Transverse colon (tissue), 4 donors: ENCODE measurements around the gene HOXA6. TPM values are rescaled to one million over a fixed set of nuclear protein-coding genes. Genes with fewer than 3 reads are reported as not detected.

Experiments
- DNase-seq: peaks from one replicate; pipeline ENCODE4 v3.0.0-alpha.2; 2019
- H3K27ac ChIP-seq, 4 donors: fragments of 200-600 bp; sonication (generic); 2 replicates each; pipeline ENCODE4 v1.5.1; 2016 to 2018; ENCODE audit warnings: inconsistent platforms in 4 of 4
- H3K27me3 ChIP-seq: fragments of 200-600 bp; sonication (generic); 2 replicates; pipeline ENCODE4 v1.5.1; 2017; ENCODE audit warnings: inconsistent platforms
- H3K36me3 ChIP-seq, 4 donors: fragments of 200-600 bp; sonication (generic); 2 replicates each; pipeline ENCODE4 v1.5.1; 2017 to 2019; ENCODE audit warnings: inconsistent platforms in 4 of 4
- H3K4me1 ChIP-seq, 4 donors: fragments of 200-600 bp; sonication (generic); 2 replicates each; pipeline ENCODE4 v1.5.1; 2017 to 2020; ENCODE audit warnings: inconsistent platforms in 4 of 4
- H3K4me3 ChIP-seq, 4 donors: fragments of 200-600 bp; sonication (generic); 1 replicate in 1 of 4; 2 replicates in 3 of 4; pipeline versions ENCODE4 v1.5.1 to v1.6.1; 2017 to 2019; ENCODE audit warnings: inconsistent platforms in 4 of 4
- H3K9me3 ChIP-seq, 2 donors: fragments of 200-600 bp; sonication (generic); 2 replicates each; pipeline ENCODE4 v1.5.1; 2017 to 2019; ENCODE audit warnings: inconsistent platforms in 2 of 2
- CTCF ChIP-seq, 5 experiments: fragments of 200-600 bp in 3 of 5; fragments of 450-650 bp in 2 of 5; sonication (generic) in 3 of 5; IDR thresholded peaks; 1 replicate in 2 of 5; 2 replicates in 3 of 5; pipeline ENCODE4 v1.5.1; 2016 to 2017; ENCODE audit warnings: antibody characterized with exemption in 5 of 5, inconsistent platforms in 3 of 5, mild to moderate bottlenecking in 2 of 5, moderate library complexity in 1 of 5
- EP300 ChIP-seq: sonication (generic); formaldehyde crosslinking; IDR thresholded peaks from one replicate; pipeline ENCODE4 v1.6.1; 2017; ENCODE audit warnings: antibody characterized with exemption, low read depth
- POLR2A ChIP-seq: fragments of 450-650 bp; IDR thresholded peaks from one replicate; pipeline ENCODE4 v1.6.1; 2016; ENCODE audit warnings: antibody characterized with exemption, mild to moderate bottlenecking, moderate library complexity
- POLR2AphosphoS5 ChIP-seq, 3 donors: sonication (generic); formaldehyde crosslinking; IDR thresholded peaks; one replicate each; pipeline ENCODE4 v1.6.1; 2016; ENCODE audit warnings: antibody characterized with exemption in 3 of 3
- whole genome bisulfite sequencing, 2 donors: methylation state at CpG; one replicate each; pipeline ENCODE4 v1.1.5; 2018; ENCODE audit warnings: low coverage in 1 of 2; 5-methylcytosine and 5-hydroxymethylcytosine counted together
- in situ Hi-C, 4 donors: fragments of 200-750 bp; cut with MboI; loops; one replicate each; pipeline versions ENCODE4 v1.15.0 to v1.15.1; 2017; ENCODE audit warnings: low sequenced_read_pairs in 3 of 4, low pct_ligation_motif_present in 1 of 4, low pct_unique_long_range_greater_than_20kb in 1 of 4
- intact Hi-C: fragments of 100-400 bp; cut with DNase I; formaldehyde crosslinking; loops from one replicate; pipeline ENCODE4 v1.15.1; 2023; ENCODE audit warnings: low total_unique reads
- total RNA-seq, 4 donors: library from RNA; depleted of rRNA; stranded (reverse); fragments of >200 nt; gene quantifications; one replicate each; pipeline ENCODE4 v1.1.0, GENCODE V29; 2016

The HOXA6 gene
- total RNA-seq, 4 donors from 2014 or later, result 12.9 to 27.8 (median 17.3) TPM

GRCh38 chr7:27183682-27184336 is 36.2 kb upstream of the HOXA6 start:
- peaks cover 56% of the 10 kb centered on the region for H3K27me3 ChIP-seq
- in situ Hi-C loops, result loop anchor here in 3 of 4 donors (10.0 to 25.0 kb wide), 2 partner anchors 1322 to 1329 kb away; no protein-coding TSS in a partner anchor

GRCh38 chr7:27182861-27183681 is 35.5 kb upstream of the HOXA6 start:
- H3K4me1 ChIP-seq, result peaks cover 21 to 53% (median 42%) of the 10 kb centered on the region in 4 donors
- no peaks in the 10 kb centered on the region for H3K36me3 ChIP-seq
- in situ Hi-C loops (loop anchor here in 3 of 4 donors (10.0 to 25.0 kb wide), 2 partner anchors 1321 to 1328 kb away; no protein-coding TSS in a partner anchor), intact Hi-C loops (no loop called here)
- H3K4me3 ChIP-seq, result peak overlapping the region; percentile 56 to 79 (median 70)
- 7 to 50% methylated on average over 1 to 36 of the region's 39 CpGs for WGBS, 2 donors
- H3K9me3 ChIP-seq, result no peaks in the 10 kb centered on the region
- peak; percentile 20 for DNase-seq
- peak overlapping the region; percentile 95 to 99 (median 98) for H3K27ac ChIP-seq
- TF ChIP-seq CTCF (IDR thresholded peaks at IDR 0.05) (no peak), POLR2A (no peak), POLR2AphosphoS5 (IDR thresholded peaks at IDR 0.05) (no peak), EP300 (no peak)
- peaks cover 49% of the 10 kb centered on the region for H3K27me3 ChIP-seq

More at GRCh38 chr7:27183682-27184336, 36.2 kb upstream of the HOXA6 start:
- DNase-seq, result peak; percentile 24
- intact Hi-C loops, result no loop called here
- H3K36me3 ChIP-seq, result no peaks in the 10 kb centered on the region
- TF ChIP-seq CTCF (IDR thresholded peaks at IDR 0.05), result no peak
- no peak for TF ChIP-seq POLR2AphosphoS5 (IDR thresholded peaks at IDR 0.05)
- no peak for TF ChIP-seq EP300
- TF ChIP-seq POLR2A, result no peak
- no peaks in the 10 kb centered on the region for H3K9me3 ChIP-seq
- peak overlapping the region; percentile 95 to 99 (median 98) for H3K27ac ChIP-seq
- WGBS, 2 donors, result 1 to 4% methylated on average over 4 to 30 of the region's 30 CpGs
- peak overlapping the region; percentile 56 to 79 (median 70) for H3K4me3 ChIP-seq
- H3K4me1 ChIP-seq, result peaks cover 21 to 60% (median 48%) of the 10 kb centered on the region in 4 donors

GRCh38 chr7:27182285-27182841 is 34.8 kb upstream of the HOXA6 start:
- Histone ChIP-seq H3K4me3 (peak overlapping the region in 3 of 4 donors; percentile 56 to 79 (median 68)), H3K27ac (peak overlapping the region; percentile 95 to 99 (median 98)), H3K36me3 (no peaks in the 10 kb centered on the region), H3K9me3 (no peaks in the 10 kb centered on the region), H3K4me1 (peaks cover 21 to 47% (median 41%) of the 10 kb centered on the region in 4 donors), H3K27me3 (peaks cover 42% of the 10 kb centered on the region)
- peak; percentile 14 for DNase-seq
- in situ Hi-C loops (loop anchor here in 3 of 4 donors (10.0 to 25.0 kb wide), 2 partner anchors 1320 to 1328 kb away; no protein-coding TSS in a partner anchor), intact Hi-C loops (no loop called here)
- TF ChIP-seq EP300, result no peak
- no peak for TF ChIP-seq POLR2A
- no peak for TF ChIP-seq CTCF (IDR thresholded peaks at IDR 0.05)
- no peak for TF ChIP-seq POLR2AphosphoS5 (IDR thresholded peaks at IDR 0.05)
- WGBS, 2 donors, result 20 to 24% methylated on average over 2 to 4 of the region's 4 CpGs
